Left cardiac atrium (tissue), 4 donors: ENCODE measurements around the gene RAPGEF5. TPM values are rescaled to one million over a fixed set of nuclear protein-coding genes. Genes with fewer than 3 reads are reported as not detected.
"Not testable (repeated sequence)": the region's sequence is repeated elsewhere in the genome, so short reads cannot be mapped to it uniquely, and the experiment has no call there.

Experiments used
- ATAC-seq, 2 donors: fragments of 200-7000 bp; cut with Tn5 transposase; one replicate each; pipeline ENCODE4 v1.9.1; 2020; ENCODE audit warnings: mild to moderate bottlenecking in 2 of 2, moderate library complexity in 2 of 2
- DNase-seq: peaks from one replicate; pipeline ENCODE4 v3.0.0-alpha.2; 2020
- intact Hi-C, 2 donors: fragments of 100-400 bp; cut with DNase I; formaldehyde crosslinking; loops; one replicate each; pipeline versions ENCODE4 v1.14.1 to v1.15.1; 2022 to 2023
- total RNA-seq, 2 donors: library from RNA; stranded (reverse); fragmentation: NEBNext Ultra II Directional; extraction: Animal tissue kit (Norgen Biotek cat#: 25700); gene quantifications; one replicate each; pipeline ENCODE4 v1.2.1, GENCODE V29; 2021
- donor health status: DM: no; HTN: yes; CAD: no.
- donor health status: DM: no; HTN: yes; CAD: no; lungs with severe emphysema.
- donor health status: DM: yes; HTN: yes; CAD: no.
- donor health status: Dilated cardiomyopathy.

RAPGEF5 gene
- total RNA-seq, 2 donors from 2014 or later, result 15.9 to 29.8 TPM

GRCh38 chr7:22120391-22121053 is 236.4 kb downstream of the RAPGEF5 start:
- DNase-seq, result no peak
- intact Hi-C loops, result no loop called here
- ATAC-seq, result no peak

GRCh38 chr7:22117222-22117621 is 239.7 kb downstream of the RAPGEF5 start:
- DNase-seq (no peak), ATAC-seq (no peak)
- intact Hi-C loops, result loop anchor here in 1 of 2 donors (10.0 kb wide), 1 partner anchor 178 kb away; no protein-coding TSS in a partner anchor

- intact Hi-C loops, result loop anchor here in 1 of 2 donors (10.0 kb wide), 1 partner anchor 178 kb away; no protein-coding TSS in a partner anchor
- DNase-seq (no peak), ATAC-seq (no peak)
These were observed 240.4 kb downstream of the RAPGEF5 start for GRCh38 chr7:22116451-22117030.

GRCh38 chr7:22115689-22116088 is 241.3 kb downstream of the RAPGEF5 start:
- intact Hi-C loops, result loop anchor here in 1 of 2 donors (10.0 kb wide), 1 partner anchor 179 kb away; no protein-coding TSS in a partner anchor
- ATAC-seq, result no peak

GRCh38 chr7:22114440-22114981 is 242.4 kb downstream of the RAPGEF5 start:
- DNase-seq (peak; percentile 44), ATAC-seq (peak; percentile 54 to 60)
- intact Hi-C loops, result loop anchor here (5.0 to 10.0 kb wide), 2 partner anchors 180 to 373 kb away; no protein-coding TSS in a partner anchor

More at GRCh38 chr7:22115689-22116088, 241.3 kb downstream of the RAPGEF5 start:
- DNase-seq, result no peak

GRCh38 chr7:22113041-22113440 is 243.9 kb downstream of the RAPGEF5 start:
- no peak for DNase-seq
- intact Hi-C loops, result loop anchor here (5.0 to 10.0 kb wide), 2 partner anchors 182 to 374 kb away; no protein-coding TSS in a partner anchor
- ATAC-seq, result no peak

GRCh38 chr7:22111661-22112060 is 245.3 kb downstream of the RAPGEF5 start:
- ATAC-seq (no peak), DNase-seq (no peak)
- intact Hi-C loops, result loop anchor here (2.0 to 10.0 kb wide), 3 partner anchors 183 to 377 kb away; no protein-coding TSS in a partner anchor

GRCh38 chr7:22110881-22111280 is 246.1 kb downstream of the RAPGEF5 start:
- ATAC-seq (no peak), DNase-seq (no peak)
- intact Hi-C loops, result loop anchor here (2.0 to 10.0 kb wide), 3 partner anchors 184 to 378 kb away; no protein-coding TSS in a partner anchor

GRCh38 chr7:22110227-22110839 is 246.6 kb downstream of the RAPGEF5 start:
- DNase-seq (peak; percentile 45), ATAC-seq (peak; percentile 74 to 82)
- intact Hi-C loops, result loop anchor here (2.0 to 10.0 kb wide), 3 partner anchors 184 to 378 kb away; no protein-coding TSS in a partner anchor

- intact Hi-C loops, result loop anchor here (2.0 to 10.0 kb wide), 4 partner anchors 183 to 379 kb away; no protein-coding TSS in a partner anchor
- DNase-seq, result peak; percentile 41
- peak in 1 of 2 donors; percentile 35 for ATAC-seq
These were observed 247.2 kb downstream of the RAPGEF5 start for GRCh38 chr7:22109761-22110160.

GRCh38 chr7:22108151-22108845 is 248.7 kb downstream of the RAPGEF5 start:
- intact Hi-C loops, result loop anchor here in 1 of 2 donors (5.0 kb wide), 1 partner anchor 184 kb away; no protein-coding TSS in a partner anchor
- DNase-seq (no peak), ATAC-seq (peak in 1 of 2 donors; percentile 9)

GRCh38 chr7:22105550-22105949 is 251.4 kb downstream of the RAPGEF5 start:
- intact Hi-C loops, result loop anchor here in 1 of 2 donors (5.0 kb wide), 1 partner anchor 187 kb away; no protein-coding TSS in a partner anchor
- no peak for DNase-seq
- no peak for ATAC-seq

- intact Hi-C loops, result no loop called here
- ATAC-seq, result peak; percentile 20 to 33
- DNase-seq, result no peak
These were observed 262.3 kb downstream of the RAPGEF5 start for GRCh38 chr7:22094413-22095342.

- DNase-seq (no peak), ATAC-seq (no peak)
- intact Hi-C loops, result no loop called here
These were observed 263.0 kb downstream of the RAPGEF5 start for GRCh38 chr7:22093936-22094335.

- DNase-seq (no peak), ATAC-seq (peak; percentile 41 to 50)
- intact Hi-C loops, result no loop called here
These were observed 264.0 kb downstream of the RAPGEF5 start for GRCh38 chr7:22093001-22093400.

GRCh38 chr7:22090958-22091525 is 265.9 kb downstream of the RAPGEF5 start:
- ATAC-seq, intact Hi-C loops, DNase-seq: not testable (repeated sequence)

GRCh38 chr7:22090512-22090911 is 266.4 kb downstream of the RAPGEF5 start:
- ATAC-seq (no peak), DNase-seq (no peak)
- intact Hi-C loops, result no loop called here
